Activated T-helper 2 cell treated with anti-CD3 and anti-CD28 coated beads, Interferon-gamma antibody, Interleukin-2, Interleukin-4, amounts not matched to agents 10 μg/mL and 5 μg/mL and 100 μg/mL, durations not matched to agents 14 hours and 24 hours and 36 hours (primary cell): ENCODE results near the gene S100A12. TPM values are rescaled to one million over a fixed set of nuclear protein-coding genes. Genes with fewer than 3 reads are reported as not detected.

Experiments
- DNase-seq: peaks from one replicate; pipeline ENCODE4 v3.0.0; 2021; ENCODE audit warnings: low spot score
- H3K27ac Mint-ChIP-seq: one replicate; pipeline ENCODE4 v1.8.0; 2021; ENCODE audit warnings: mixed read lengths
- H3K27me3 Mint-ChIP-seq: one replicate; pipeline ENCODE4 v1.8.0; 2021; ENCODE audit warnings: low read depth, mixed read lengths
- H3K36me3 Mint-ChIP-seq: one replicate; pipeline ENCODE4 v1.8.0; 2021; ENCODE audit warnings: low read depth, mixed read lengths
- H3K4me1 Mint-ChIP-seq: one replicate; pipeline ENCODE4 v1.8.0; 2021; ENCODE audit warnings: low read depth, mixed read lengths
- H3K4me3 Mint-ChIP-seq: one replicate; pipeline ENCODE4 v1.8.0; 2021; ENCODE audit warnings: low read depth, mild to moderate bottlenecking, moderate library complexity, mixed read lengths
- H3K9me3 Mint-ChIP-seq: one replicate; pipeline ENCODE4 v1.8.0; 2021; ENCODE audit warnings: mixed read lengths
- intact Hi-C: fragments of 100-400 bp; cut with micrococcal nuclease; formaldehyde crosslinking; loops from one replicate; pipeline ENCODE4 v1.15.1; 2023
- total RNA-seq: library from RNA; stranded (reverse); gene quantifications from 2 replicates; pipeline ENCODE4 v1.2.3, GENCODE V29; 2022

Gene S100A12
- total RNA-seq, 1 donor from 2014 or later, result not detected

DNA sequence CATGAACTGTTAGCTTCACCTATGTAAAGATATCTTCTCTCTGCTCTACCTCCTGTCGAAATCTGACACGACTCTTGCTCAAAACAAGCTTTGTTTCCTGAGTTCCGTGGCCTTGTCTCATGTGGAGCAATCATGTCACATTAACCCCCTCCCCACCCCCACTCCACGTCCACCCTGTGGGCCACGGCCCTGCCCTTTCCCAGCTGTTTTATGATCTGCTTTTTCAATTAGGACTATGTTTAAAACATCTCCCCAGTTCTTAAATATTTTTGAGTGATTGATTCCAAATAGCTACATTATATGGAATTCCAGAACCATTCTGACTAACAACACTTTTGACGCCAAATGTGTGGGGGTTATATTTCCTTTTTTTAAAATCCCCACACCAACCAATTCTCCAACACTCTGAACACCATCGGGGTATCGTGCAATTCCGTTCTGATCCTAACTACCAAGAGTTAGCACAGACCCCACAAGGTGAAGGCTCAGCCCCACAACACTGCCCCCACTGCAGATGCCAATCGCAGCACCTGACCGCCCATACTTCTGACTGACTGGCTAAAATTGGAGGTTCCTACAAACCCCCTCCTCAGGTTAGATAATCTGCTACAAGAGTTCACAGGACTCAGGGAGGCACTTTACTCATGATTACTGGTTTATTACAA, 28.1 kb upstream of the S100A12 start:
- intact Hi-C loops, result loop anchor here (10.0 kb wide), 1 partner anchor 49 kb away; the partner anchor contains the start of gene S100A9
- H3K27me3 Mint-ChIP-seq, result peaks cover 5% of the 10 kb centered on the region
- H3K4me3 Mint-ChIP-seq, result no peak overlapping the region
- peaks cover 3% of the 10 kb centered on the region for H3K4me1 Mint-ChIP-seq
- no peaks in the 10 kb centered on the region for H3K36me3 Mint-ChIP-seq
- H3K9me3 Mint-ChIP-seq, result no peaks in the 10 kb centered on the region
- DNase-seq, result no peak
- no peak overlapping the region for H3K27ac Mint-ChIP-seq

DNA sequence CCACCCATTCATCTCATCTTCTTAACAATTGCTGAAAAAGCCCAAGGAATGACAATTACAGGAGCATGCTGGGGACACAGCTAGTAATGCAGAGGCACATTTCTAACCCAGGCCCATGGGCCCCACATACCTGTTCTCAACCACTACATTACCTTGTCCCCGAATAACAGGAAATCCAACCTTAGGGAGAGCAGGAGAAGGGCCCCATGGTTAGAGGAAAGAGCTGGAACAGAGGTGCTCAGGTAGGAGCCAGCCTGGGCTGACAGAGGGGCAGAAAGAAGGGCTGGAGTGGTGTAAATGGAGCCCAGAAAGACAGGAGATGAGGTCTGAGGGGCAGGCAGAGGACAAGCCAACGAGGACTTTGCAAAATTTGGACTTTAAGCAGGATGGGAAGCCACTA, 26.8 kb upstream of the S100A12 start:
- H3K36me3 Mint-ChIP-seq, result no peaks in the 10 kb centered on the region
- no peaks in the 10 kb centered on the region for H3K9me3 Mint-ChIP-seq
- H3K27me3 Mint-ChIP-seq, result peaks cover 3% of the 10 kb centered on the region
- intact Hi-C loops, result loop anchor here (10.0 kb wide), 1 partner anchor 47 kb away; the partner anchor contains the start of gene S100A9
- H3K4me3 Mint-ChIP-seq, result no peak overlapping the region
- no peak for DNase-seq
- H3K4me1 Mint-ChIP-seq, result peaks cover 3% of the 10 kb centered on the region
- H3K27ac Mint-ChIP-seq, result no peak overlapping the region

DNA sequence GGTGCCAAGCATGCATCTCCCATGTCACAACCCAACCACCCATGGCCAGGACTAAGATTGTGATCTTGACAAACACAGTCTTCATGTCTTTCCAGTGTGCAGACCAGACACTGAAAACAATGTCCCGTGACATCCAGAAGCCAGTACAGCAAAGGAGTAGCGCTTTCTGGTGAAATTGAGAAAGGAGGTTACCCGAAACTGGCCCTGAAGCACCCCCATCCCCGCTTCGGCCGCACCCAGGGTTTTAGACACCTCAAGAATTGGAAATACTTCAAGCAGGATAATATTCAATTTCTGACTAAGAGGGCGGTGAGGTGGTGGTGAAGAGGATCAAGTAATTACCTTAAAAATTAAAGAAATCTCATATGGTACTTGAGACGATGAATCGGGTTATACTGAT, 26.0 kb upstream of the S100A12 start:
- Mint-ChIP-seq H3K4me1 (peaks cover 3% of the 10 kb centered on the region), H3K27ac (no peak overlapping the region), H3K9me3 (no peaks in the 10 kb centered on the region), H3K27me3 (peaks cover 3% of the 10 kb centered on the region), H3K36me3 (no peaks in the 10 kb centered on the region), H3K4me3 (no peak overlapping the region)
- no peak for DNase-seq
- intact Hi-C loops, result loop anchor here (10.0 kb wide), 1 partner anchor 47 kb away; the partner anchor contains the start of gene S100A9

DNA sequence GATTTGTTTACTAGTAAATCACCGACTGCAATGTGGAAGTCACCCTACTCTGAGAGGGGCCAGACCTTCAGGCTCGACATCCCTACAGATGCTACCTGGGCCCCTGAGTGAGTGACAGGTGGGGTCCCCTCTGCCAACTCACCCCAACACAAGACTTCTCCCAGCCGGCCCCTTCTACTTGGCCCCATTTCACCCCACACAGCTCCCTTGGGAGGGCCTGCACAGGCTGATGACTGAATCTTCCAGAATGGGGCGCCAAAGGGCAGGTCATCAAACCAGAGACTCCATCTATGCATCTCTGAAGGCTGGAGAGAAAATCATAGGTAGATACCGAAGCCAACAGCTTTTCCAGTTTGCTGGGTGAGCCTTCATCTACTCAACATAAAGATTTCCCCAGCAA, 24.8 kb upstream of the S100A12 start:
- intact Hi-C loops, result loop anchor here (10.0 kb wide), 1 partner anchor 45 kb away; the partner anchor contains the start of gene S100A9
- H3K9me3 Mint-ChIP-seq, result no peaks in the 10 kb centered on the region
- no peak for DNase-seq
- H3K27ac Mint-ChIP-seq, result no peak overlapping the region
- peaks cover 3% of the 10 kb centered on the region for H3K4me1 Mint-ChIP-seq
- no peak overlapping the region for H3K4me3 Mint-ChIP-seq
- H3K36me3 Mint-ChIP-seq, result no peaks in the 10 kb centered on the region
- peaks cover 3% of the 10 kb centered on the region for H3K27me3 Mint-ChIP-seq

DNA sequence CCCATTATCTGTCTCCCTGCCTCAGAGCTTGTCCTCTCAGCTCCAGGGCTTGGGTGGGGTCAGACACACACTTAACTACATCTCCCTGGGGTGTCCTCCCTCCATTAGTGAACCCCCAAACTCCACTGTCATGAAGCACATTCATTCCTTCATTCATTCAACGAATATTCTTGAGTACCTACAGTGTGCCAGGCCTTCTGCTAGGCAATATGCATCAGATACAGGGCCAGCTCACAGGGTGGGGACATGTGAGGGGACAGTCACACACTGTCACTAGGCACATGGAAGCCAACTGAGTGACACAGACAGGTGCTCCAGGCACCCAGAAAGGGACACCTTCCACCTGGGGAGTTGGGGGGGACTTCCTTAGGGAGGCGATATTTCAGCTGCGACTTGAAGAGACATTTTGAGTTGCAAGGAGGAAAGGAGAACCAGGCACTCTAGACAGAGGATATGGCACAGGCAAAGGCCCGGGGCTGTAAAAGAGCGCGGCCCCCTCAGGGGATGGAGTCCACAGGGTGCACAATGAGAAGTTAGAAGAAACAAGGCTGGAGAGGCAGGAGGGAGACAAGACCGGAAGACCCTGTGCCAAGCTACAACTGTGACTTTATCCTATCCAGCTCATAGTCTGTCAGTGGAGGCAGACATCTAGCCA, 24.1 kb upstream of the S100A12 start:
- Mint-ChIP-seq H3K9me3 (no peaks in the 10 kb centered on the region), H3K4me1 (peaks cover under 1% of the 10 kb centered on the region), H3K27ac (no peak overlapping the region), H3K36me3 (no peaks in the 10 kb centered on the region), H3K27me3 (peaks cover under 1% of the 10 kb centered on the region), H3K4me3 (no peak overlapping the region)
- intact Hi-C loops, result loop anchor here (10.0 kb wide), 1 partner anchor 45 kb away; the partner anchor contains the start of gene S100A9
- DNase-seq, result no peak

DNA sequence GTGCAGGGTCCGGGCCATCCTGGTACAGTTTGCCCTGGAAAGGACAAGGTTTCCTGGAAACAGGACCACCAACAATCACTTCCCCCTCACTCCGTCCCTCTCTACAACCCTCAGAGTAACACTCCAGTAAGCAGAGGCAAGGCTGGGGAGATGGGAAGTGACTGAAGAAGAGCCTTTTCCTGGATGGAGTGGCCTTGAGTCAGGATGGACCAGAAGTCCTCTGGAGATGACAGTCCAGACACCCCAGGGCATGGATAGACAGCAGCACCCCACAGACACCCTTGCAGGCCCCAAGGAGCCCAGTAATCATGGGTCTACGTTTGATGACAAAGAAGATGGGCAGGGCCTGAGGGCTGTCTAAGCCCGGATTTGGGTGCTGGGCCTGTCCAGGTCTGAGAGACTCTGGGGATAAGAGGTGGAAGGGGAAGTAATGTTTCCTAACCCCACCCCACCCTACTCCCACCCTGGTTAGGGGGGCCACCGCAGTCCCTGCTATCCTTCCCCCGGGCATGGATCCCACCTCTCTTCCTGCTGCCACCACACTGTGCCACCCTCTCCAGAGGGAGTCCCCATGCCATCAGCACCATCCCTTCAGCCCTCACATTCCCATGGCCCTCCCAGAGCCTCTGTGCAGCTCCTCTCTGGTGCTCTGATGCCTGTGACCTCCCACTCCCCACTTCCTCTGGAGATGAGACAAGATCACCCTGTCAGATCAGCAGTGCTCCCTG, 22.7 kb upstream of the S100A12 start:
- DNase-seq, result no peak
- intact Hi-C loops, result no loop called here
- no peaks in the 10 kb centered on the region for H3K27me3 Mint-ChIP-seq
- no peaks in the 10 kb centered on the region for H3K36me3 Mint-ChIP-seq
- no peak overlapping the region for H3K27ac Mint-ChIP-seq
- H3K4me3 Mint-ChIP-seq, result no peak overlapping the region
- no peaks in the 10 kb centered on the region for H3K4me1 Mint-ChIP-seq
- H3K9me3 Mint-ChIP-seq, result no peaks in the 10 kb centered on the region

DNA sequence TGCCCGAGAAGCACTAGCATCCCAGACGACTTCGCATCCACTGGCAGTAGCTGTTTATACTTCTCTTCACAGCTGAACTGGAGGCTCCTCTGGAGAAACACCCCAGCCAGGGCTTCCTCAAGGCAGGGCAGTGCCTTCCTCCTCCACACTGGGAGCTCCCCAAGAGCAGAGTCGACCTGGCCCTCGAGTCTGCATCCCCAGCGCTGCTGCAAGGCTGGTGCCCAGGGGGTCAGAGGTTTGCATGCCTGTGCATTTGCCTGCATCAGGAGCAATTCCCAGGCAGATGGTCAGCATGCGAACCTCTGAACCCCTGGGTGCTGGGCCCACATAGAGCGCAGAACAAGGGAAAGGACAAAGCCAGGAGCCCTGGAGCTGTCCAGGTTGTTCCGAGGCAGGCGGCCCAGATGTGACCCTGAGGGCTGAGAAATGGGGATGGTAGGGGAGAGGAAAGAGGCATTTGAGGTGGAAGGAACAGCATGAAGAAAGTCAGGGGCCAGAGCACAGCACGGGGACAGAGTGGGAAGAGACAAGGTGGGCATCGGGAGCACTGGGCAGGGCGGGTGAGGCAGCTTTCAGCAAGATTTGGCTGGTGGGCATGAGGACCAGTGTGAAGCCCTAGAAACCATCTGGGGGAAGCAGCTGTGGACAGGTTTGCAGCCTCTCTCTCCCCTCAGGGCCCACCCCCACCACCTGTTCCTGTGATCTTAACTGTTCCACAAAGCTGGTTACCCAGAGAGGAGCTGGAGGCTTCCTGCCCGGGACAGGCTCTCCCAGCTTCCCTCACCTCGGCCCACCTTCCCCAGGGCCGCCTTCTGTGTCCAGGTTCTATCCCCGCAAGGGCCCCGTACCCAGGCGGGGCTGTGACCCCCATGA, 21.9 kb upstream of the S100A12 start:
- Mint-ChIP-seq H3K27me3 (no peaks in the 10 kb centered on the region), H3K36me3 (no peaks in the 10 kb centered on the region), H3K9me3 (no peaks in the 10 kb centered on the region), H3K4me3 (no peak overlapping the region), H3K27ac (no peak overlapping the region), H3K4me1 (no peaks in the 10 kb centered on the region)
- intact Hi-C loops, result no loop called here
- no peak for DNase-seq

DNA sequence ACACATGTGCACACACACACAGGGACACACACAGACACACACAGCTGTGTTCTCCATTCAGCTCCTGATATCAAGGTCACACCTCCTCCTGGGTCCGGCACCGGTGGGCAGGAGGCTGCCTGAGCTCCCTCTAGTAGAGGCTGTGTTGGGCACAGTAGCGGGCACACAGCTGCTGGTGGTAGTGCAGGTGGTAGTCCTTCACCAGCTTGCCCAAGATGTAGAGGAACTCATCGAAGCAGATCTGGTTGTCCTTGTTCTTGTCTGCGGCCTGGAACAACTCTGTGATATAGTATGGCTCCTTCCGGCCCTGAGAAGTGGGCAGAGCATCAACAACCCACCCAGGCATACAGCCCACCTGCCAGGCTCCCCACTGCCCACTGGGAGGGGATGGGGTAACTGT, 21.0 kb upstream of the S100A12 start:
- intact Hi-C loops, result no loop called here
- Mint-ChIP-seq H3K36me3 (no peaks in the 10 kb centered on the region), H3K27me3 (no peaks in the 10 kb centered on the region), H3K27ac (no peak overlapping the region), H3K9me3 (no peaks in the 10 kb centered on the region), H3K4me3 (no peak overlapping the region), H3K4me1 (no peaks in the 10 kb centered on the region)
- DNase-seq, result no peak

DNA sequence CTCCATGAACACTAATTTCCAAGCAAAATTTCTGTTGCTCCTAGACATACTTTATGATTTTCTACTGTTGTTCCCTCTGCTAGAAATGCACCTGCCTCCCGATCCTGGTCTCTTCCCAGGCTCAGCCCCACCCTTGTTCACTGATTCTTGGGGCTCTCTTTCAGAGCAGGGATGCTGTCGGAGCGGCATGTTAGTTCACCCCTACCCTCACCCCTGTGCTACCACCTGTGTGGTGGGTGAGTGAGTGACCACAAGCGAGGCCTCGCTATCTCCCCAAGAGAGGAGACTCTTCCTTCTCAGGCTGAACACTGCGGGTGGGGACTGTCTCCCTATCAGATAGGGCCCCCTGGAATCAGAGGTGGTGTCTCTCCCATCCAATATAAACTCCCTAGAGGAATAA, 20.4 kb upstream of the S100A12 start:
- Mint-ChIP-seq H3K4me1 (no peaks in the 10 kb centered on the region), H3K9me3 (no peaks in the 10 kb centered on the region), H3K27me3 (no peaks in the 10 kb centered on the region), H3K27ac (no peak overlapping the region), H3K4me3 (no peak overlapping the region), H3K36me3 (no peaks in the 10 kb centered on the region)
- no peak for DNase-seq
- intact Hi-C loops, result no loop called here

DNA sequence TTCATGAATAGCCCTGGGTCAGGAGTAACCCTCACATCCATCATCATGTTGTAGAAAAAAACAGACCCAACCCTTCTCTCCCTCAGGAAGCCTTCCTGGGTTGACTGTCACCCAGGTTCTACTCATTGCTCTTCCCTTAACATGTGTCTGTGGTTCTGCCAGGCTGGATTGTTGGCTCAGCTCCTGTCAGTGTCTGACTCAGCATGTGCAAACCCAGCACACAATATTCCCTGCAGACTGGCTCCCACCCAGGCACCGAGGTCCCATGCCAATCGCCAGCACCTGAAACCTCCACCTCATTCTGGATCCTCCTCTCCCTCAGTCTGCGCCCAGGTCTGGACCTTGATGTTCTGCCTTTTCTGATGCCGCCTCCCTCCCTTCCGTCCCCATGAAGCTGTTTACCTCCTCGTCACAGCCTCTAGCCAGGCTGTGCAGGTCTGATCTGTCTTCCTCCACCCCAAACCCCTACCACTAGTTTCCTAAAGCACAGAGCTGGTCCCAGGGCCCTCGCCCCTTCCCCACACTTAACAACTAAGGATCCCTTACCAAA, 19.8 kb upstream of the S100A12 start:
- Mint-ChIP-seq H3K27ac (no peak overlapping the region), H3K4me1 (no peaks in the 10 kb centered on the region), H3K27me3 (no peaks in the 10 kb centered on the region), H3K9me3 (no peaks in the 10 kb centered on the region), H3K4me3 (no peak overlapping the region), H3K36me3 (no peaks in the 10 kb centered on the region)
- no peak for DNase-seq
- intact Hi-C loops, result no loop called here

DNA sequence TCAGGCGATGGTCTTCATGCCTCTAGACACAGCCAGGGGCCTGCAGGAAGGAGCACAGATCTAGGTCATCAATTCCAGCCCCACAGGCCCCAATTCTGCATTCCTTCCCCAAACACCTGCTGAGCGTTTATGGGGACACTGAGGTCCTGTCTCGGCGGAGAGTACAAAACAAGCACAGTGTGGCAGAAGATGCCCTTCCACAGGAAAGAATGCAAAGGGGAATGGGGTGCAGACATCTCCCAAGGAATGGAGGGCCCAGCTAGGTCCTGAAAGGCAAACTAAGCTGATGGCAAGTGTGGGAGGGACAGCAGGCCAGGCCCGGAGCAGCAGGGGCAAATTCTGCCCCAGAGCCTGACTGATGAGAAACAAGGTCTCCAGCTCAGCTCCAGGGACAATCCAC, 19.0 kb upstream of the S100A12 start:
- no peak overlapping the region for H3K27ac Mint-ChIP-seq
- intact Hi-C loops, result no loop called here
- no peaks in the 10 kb centered on the region for H3K36me3 Mint-ChIP-seq
- no peaks in the 10 kb centered on the region for H3K27me3 Mint-ChIP-seq
- no peaks in the 10 kb centered on the region for H3K9me3 Mint-ChIP-seq
- no peaks in the 10 kb centered on the region for H3K4me1 Mint-ChIP-seq
- H3K4me3 Mint-ChIP-seq, result no peak overlapping the region
- DNase-seq, result no peak

DNA sequence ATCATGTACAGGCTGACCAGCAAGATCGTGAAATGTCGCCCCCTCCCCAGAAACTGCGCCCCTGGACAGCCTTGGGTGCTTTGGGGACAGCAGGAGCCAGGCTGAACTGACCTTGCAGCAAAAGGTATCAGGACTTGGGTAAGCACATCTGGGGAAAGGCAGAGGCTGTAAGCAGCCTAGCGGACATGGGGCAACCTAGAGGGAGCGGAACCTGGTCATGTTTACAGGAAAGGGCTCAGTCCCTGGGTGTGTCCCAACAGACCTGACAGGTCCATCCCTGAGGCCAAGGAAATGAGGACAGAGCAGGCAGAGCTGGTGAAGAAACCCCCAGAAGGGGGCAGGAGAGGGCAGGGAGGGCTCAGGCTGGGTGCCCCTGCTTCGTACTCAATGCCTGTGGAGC, 18.5 kb upstream of the S100A12 start:
- no peak for DNase-seq
- Mint-ChIP-seq H3K27me3 (no peaks in the 10 kb centered on the region), H3K4me1 (no peaks in the 10 kb centered on the region), H3K36me3 (no peaks in the 10 kb centered on the region), H3K9me3 (no peaks in the 10 kb centered on the region), H3K4me3 (no peak overlapping the region), H3K27ac (no peak overlapping the region)
- intact Hi-C loops, result no loop called here
